GM20000 (cell line): ENCODE results near the gene PNLIPRP2.

Experiments
- DNase-seq: peaks from one replicate; pipeline ENCODE4 v3.0.0; 2012; ENCODE audit warnings: low spot score
- CTCF ChIP-seq: IDR thresholded peaks from 2 replicates; pipeline ENCODE4 v1.5.1; 2012; ENCODE audit warnings: mild to moderate bottlenecking, control low read depth; ENCODE audit errors: extremely low read depth, missing control alignments

PNLIPRP2 gene

DNA sequence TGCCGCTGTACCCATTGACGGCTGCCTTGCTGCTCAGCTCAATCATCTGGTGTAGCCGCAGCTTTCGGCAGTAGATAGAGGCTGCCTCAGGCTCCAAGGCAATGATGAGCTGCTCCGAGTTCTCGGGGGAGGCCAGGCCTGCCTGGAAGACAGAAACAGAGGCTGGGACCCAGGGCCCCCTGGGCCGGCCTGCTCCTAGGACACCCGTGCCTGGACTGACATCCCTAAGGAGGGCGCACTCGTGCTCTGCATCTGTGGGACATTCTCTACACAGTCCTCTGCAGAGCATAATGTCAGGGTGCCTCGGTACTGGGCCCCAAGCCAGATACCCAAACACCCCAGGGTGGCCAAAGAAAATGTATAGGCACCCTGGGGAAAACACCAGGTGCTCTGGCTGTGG lies 63.1 kb downstream of the PNLIPRP2 start:
- no peak for TF ChIP-seq CTCF
- DNase-seq = no peak

- no peak for DNase-seq
- TF ChIP-seq CTCF = no peak
Measured at GRCh38 chr10:116684781-116685180, 64.0 kb downstream of the PNLIPRP2 start.

DNA sequence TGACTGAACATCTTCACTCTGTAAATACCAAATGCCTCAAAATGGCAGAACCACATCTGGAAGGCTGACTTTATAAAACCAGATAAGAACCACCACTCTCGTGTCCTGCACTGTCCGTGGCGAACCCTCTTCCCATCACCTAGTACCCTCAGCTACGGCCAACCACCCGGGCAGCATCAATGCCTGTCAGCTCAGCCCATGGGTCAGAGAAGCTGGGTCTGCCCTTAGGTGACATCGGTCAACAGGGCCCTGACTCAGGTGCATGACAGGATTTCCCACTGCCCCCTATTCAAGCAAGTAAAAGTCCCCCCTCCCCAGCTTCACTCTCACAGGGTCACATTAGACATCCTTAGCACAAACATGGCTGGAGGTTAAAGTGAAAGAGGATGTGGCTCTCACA lies 65.1 kb downstream of the PNLIPRP2 start:
- no peak for DNase-seq
- no peak for TF ChIP-seq CTCF

DNA sequence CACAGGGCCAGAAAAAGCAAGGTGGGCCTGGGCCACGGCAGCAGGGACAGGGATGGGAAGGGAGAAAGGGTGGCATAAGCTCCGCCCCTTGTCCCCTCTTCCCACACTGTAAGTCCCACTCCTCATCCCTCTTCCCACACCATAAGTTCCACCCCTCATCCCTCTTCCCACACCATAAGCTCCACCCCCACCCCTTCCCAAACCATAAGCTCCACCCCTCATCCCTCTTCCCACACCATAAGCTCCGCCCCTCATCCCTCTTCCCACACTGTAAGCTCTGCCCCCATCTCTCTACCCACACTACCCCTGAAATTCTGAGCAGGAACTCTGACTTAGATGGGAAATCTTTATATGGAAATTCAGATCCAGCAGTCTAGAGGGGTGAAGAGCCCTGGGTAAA lies 65.9 kb downstream of the PNLIPRP2 start:
- no peak for TF ChIP-seq CTCF
- no peak for DNase-seq

GRCh38 chr10:116687633-116688032 lies 66.9 kb downstream of the PNLIPRP2 start:
- TF ChIP-seq CTCF = no peak

DNA sequence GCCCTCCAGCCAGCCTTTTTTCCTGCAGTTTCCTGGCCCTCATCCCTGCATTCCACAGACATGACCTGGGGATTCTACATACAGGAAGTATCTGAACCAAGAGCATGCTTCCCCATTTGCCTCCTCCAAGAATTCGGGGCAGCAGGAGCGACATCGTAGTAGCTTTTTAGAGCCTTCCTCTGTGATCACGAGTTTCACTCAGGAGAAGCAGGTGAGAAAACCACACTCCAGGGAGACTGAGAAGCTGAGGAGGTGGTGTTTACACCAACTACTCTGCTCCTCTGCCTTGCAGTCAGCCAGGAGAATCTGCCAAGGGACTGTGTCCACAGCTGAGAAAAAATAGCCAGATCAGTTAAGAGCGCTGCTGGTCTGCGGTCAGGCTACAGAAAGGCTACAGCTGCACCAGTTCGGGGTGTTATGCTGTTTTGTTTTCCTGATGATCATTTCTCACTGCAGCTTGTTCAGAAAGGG lies 67.5 kb downstream of the PNLIPRP2 start:
- DNase-seq = no peak
- TF ChIP-seq CTCF = no peak

More at GRCh38 chr10:116687633-116688032, 66.9 kb downstream of the PNLIPRP2 start:
- no peak for DNase-seq

GRCh38 chr10:116688741-116689495 lies 68.2 kb downstream of the PNLIPRP2 start:
- TF ChIP-seq CTCF = no peak
- no peak for DNase-seq
